Measurements from ENCODE around the gene DNAJA3. TPM values are rescaled to one million over a fixed set of nuclear protein-coding genes. Genes with fewer than 3 reads are reported as not detected.

DNAJA3 gene
- total and polyA plus RNA-seq, 2 donors (not counting 3 experiments of a cell fraction or from before 2014, with no cell fraction given), result 33.4 to 45.4 TPM

- ChIA-PET CTCF (interaction anchor here (0.9 kb wide), 1 partner anchor 13 kb away, joined by 5 read pairs; no protein-coding TSS in a partner anchor), POLR2A (no interaction called here)
- H2AFZ ChIP-seq (ENCODE audit: low read depth, low read length), result no peak overlapping the region
- DNase-seq (ENCODE audit: low read depth, low spot score) (no peak), FAIRE-seq (no peak)
- TF ChIP-seq GATA2 (IDR thresholded peaks at IDR 0.05; ENCODE audit: insufficient read depth, insufficient read length, low read depth, low read length), result no peak
- TF ChIP-seq EZH2 (IDR thresholded peaks at IDR 0.05; ENCODE audit: borderline replicate concordance, low read depth, low read length, severe bottlenecking), result no peak
- no peak for TF ChIP-seq POLR2AphosphoS5 (IDR thresholded peaks at IDR 0.05; ENCODE audit: insufficient read depth, low read depth, low read length)
- no peak for TF ChIP-seq CTCF (IDR thresholded peaks at IDR 0.05; ENCODE audit: extremely low read depth in 1 of 2, insufficient read depth in 1 of 2, low read depth in 1 of 2, low read length in 2 of 2)
- TF ChIP-seq MAX (IDR thresholded peaks at IDR 0.05; ENCODE audit: insufficient read depth, insufficient read length), result no peak
- no peak for TF ChIP-seq FOS (IDR thresholded peaks at IDR 0.05; ENCODE audit: borderline replicate concordance, insufficient read depth, low read length)
- no peak for TF ChIP-seq POLR2A (IDR thresholded peaks at IDR 0.05; ENCODE audit: low read depth, low read length)
- TF ChIP-seq MYC (IDR thresholded peaks at IDR 0.05; ENCODE audit: low read depth, low read length), result no peak
- TF ChIP-seq JUN (IDR thresholded peaks at IDR 0.05; ENCODE audit: borderline replicate concordance, insufficient read depth, insufficient read length, low read depth), result no peak
- H3K9me1 ChIP-seq (replicated peaks; ENCODE audit: control insufficient read depth, extremely low read depth, insufficient read depth, low read length), result no peaks in the 10 kb centered on the region
- H3K27me3 ChIP-seq (ENCODE audit: control insufficient read depth in 2 of 2, insufficient read depth in 2 of 2, low read length in 2 of 2), result no peaks in the 10 kb centered on the region
- H3K4me2 ChIP-seq (ENCODE audit: insufficient read depth, low read length), result no peak overlapping the region
- no TSS peak for BruUV-seq (replicated peaks)
- H3K79me2 ChIP-seq (ENCODE audit: control insufficient read depth, insufficient read depth, low read length), result no peaks in the 10 kb centered on the region
- dilution Hi-C loops (cut with MboI; ENCODE audit: extremely low pct_ligation_motif_present, low sequenced_read_pairs) (no loop called here), intact Hi-C loops (cut with micrococcal nuclease) (no loop called here)
- H3K4me1 ChIP-seq (ENCODE audit: control insufficient read depth, extremely low read depth, insufficient read depth, low read length), result no peaks in the 10 kb centered on the region
- H3K36me3 ChIP-seq (ENCODE audit: control insufficient read depth in 2 of 2, extremely low read depth in 1 of 2, insufficient read depth in 2 of 2, low read length in 2 of 2), result peaks cover 21 to 58% of the 10 kb centered on the region in 2 experiments
- H3K27ac ChIP-seq (ENCODE audit: insufficient read depth, low read depth, low read length), result no peak overlapping the region
- H3K9ac ChIP-seq (replicated peaks; ENCODE audit: extremely low read depth, insufficient read depth, low read length), result no peak overlapping the region
- no peaks in the 10 kb centered on the region for H4K20me1 ChIP-seq (replicated peaks; ENCODE audit: control insufficient read depth, extremely low read depth, insufficient read depth, low read length)
- H3K9me3 ChIP-seq (replicated peaks; ENCODE audit: control insufficient read depth, insufficient read depth, low read length), result no peaks in the 10 kb centered on the region
- H3K4me3 ChIP-seq (replicated peaks in 1 of 3; ENCODE audit: insufficient read depth in 1 of 3, low read depth in 1 of 3, low read length in 3 of 3), result no peak overlapping the region
Observed at GRCh38 chr16:4450931-4451519, 25.4 kb downstream of the DNAJA3 start.

All from endothelial cell of umbilical vein (primary cell).